Measurements from ENCODE around the gene CD69.

The CD69 gene

DNA sequence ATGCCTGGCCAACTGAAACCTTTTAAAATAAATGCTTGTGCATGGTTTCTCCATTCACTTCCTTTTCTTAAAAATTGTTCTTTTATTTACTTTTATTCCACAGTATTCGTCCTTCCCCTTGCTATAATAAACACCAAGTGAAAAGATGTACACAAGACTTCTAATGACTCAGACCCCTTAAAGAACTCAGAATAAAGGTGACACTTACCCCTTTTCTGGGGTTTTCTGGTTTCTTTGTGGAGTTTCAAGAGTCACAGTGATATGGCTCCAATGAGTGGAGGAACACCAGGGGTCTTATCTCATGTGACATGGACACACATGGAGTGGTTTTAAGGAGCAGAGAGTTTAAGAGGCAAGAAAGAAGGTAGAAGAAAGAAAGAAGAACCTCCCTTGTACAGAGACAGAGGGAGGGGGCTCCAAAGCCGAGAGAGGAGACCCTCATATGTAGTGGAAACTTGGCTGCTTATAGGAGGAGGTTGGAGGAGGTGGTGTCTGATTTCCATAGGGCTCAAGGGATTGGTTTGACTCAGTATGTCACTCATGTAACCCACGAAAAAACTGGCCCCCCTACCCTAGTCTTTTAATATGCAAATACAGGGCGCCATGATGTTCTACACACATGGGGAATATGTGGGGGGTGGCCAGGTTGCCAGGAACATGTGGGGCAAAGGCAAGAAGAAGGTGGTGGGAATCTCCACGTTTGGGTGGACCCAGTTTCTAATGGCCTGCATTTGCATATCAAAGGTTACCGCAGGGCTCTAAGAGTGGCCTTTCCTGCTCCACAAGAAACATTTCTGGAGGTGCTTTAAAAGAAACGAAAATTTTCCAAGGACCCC lies 22.1 kb upstream of the CD69 start:
- no peak for DNase-seq (ENCODE audit: low read depth in 2 of 3, low spot score in 1 of 3)

DNA sequence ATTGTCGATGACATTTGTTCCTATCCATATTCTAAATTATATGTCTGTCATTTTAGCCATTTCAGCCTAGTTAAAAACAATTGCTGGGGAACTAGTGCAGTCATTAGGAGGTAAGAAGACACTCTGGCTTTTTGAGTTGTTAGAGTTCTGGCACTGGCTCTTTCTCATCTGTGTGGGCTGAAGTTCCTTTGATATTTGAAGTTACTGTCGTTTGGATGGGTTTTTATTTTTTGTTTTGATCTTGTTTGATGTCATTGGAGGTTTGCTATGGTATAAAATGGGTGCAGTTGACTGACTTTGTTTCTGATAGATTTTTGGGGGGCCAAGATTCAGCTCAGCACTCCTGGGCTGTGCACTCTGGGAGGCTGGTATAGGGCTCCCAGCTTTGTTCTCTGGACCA lies 20.7 kb upstream of the CD69 start:
- DNase-seq (ENCODE audit: low read depth in 2 of 3, low spot score in 1 of 3): no peak

DNA sequence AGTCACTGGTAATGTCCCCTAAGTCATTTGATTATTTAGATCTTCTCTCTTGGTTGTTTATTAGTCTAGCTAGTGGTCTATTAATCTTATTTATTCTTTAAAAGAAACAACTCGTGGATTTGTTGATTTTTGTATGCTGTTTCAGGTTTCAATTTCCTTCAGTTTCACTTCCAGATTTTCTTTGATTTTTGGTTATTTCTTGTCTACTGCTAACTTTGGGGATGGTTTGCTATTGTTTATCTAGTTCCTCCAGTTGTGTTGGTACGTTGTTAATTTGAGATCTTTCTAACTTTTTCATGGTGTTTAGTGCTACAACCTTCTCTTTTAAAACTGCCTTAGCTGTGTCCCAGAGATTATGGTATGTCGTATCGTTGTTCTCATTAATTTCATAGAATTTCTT lies 18.5 kb upstream of the CD69 start:
- DNase-seq (ENCODE audit: low read depth in 2 of 3, low spot score in 1 of 3): no peak

DNA sequence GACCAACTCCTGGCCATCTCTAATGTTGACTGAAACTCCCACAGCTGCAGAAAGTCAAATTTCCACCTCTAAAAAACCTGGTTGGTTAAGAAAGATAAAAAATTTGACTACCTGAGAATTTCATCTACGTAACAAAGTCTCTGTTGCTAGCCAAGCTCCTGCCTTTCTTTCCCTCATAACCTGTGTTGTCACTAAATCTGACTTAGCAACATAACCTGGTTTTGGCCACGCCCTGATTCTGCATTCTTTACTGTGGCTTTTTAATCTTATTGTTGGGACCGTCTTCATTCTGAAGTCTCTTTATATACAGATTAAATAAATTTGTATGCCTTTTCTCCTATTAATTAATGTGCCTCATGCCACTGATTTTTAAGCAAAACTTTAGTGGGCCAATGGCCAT lies 16.1 kb upstream of the CD69 start:
- DNase-seq (ENCODE audit: low read depth in 2 of 3, low spot score in 1 of 3): no peak

DNA sequence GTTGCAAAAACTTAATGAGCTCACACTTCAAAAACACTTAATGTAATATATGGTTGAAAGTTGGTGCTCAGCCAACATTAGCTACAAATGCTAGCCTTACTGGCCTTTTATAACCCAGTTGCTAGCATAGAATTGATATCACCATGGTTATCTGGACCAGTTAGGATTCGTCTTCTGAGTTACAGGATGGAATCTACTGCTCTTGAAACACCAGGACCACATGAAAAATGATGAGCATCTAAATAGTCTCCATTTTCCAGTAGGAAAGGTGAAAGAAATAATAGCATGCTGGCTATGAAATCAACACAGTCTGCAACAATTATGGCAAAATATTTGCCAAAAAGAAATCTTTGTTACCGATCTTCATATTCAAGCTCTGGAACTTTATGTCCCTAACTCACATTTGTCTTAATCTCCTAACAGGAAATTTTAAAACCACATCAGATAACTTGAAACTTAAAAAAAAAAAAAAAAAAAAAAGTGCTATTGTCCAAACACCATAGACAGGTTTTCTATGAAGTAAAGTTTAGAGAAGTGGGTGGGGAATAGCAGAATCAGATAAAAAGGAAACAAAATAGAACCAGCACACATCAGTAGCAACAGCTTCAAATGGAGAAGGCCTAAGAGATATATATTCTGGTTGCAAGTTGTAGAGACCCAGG lies 12.6 kb upstream of the CD69 start:
- DNase-seq (ENCODE audit: low read depth in 2 of 3, low spot score in 1 of 3): no peak

DNA sequence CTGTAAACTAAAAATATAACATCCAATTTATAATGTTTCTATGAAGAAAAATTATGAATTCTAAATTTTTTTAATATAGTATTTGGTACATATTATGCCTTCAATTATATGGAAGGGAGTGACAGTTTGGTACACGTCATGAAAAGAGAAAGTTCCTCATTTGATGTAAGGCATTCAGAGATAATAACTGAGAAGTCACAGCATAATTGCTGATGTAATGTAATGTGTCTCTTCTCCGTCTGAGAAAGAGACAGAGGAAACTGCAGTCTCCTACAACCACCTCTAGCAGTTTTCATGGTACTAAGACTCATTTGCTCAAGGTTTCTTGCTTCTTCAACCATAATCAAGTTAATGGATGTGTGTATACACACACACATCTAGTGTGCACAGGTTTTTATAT lies 2.3 kb upstream of the CD69 start:
- no peak for DNase-seq (ENCODE audit: low read depth in 2 of 3, low spot score in 1 of 3)

DNA sequence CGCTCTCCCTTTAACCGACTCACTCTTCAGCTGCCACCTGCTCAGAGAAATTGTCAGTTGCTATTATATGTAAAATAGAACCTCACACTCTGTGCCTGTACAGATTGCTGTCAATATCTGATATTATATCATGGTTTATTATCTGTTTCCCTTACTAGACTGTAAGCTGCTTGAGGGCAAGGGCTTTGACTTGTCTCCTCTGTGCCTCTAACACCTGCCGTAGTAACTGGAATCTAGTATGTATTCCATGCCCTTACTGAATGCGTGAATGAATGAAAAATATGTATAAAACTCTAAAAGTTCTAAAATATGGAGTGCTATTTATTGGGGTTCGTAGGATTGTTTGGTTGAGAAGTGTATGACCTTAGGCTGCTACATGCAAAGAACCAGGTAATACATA lies 1.7 kb upstream of the CD69 start:
- no peak for DNase-seq (ENCODE audit: low read depth in 2 of 3, low spot score in 1 of 3)

DNA sequence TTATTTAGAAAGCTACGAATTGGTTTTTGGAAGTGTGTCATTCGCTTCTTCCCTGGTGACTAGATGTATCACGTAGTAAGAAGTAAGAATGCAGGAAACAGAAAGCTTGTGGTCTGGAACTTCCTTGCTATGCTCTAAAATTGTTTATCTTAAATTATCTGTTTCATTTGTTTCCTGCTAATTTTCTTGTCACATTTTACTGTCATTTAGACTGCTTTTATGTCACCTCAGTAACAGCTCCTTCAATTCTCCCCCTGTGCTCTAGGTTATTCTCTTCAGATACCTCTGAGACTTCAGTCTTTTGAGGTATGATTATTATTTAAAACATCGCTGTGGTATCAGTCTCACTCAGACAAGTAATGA lies 699 bp upstream of the CD69 start:
- DNase-seq (ENCODE audit: low read depth in 2 of 3, low spot score in 1 of 3): no peak

DNA sequence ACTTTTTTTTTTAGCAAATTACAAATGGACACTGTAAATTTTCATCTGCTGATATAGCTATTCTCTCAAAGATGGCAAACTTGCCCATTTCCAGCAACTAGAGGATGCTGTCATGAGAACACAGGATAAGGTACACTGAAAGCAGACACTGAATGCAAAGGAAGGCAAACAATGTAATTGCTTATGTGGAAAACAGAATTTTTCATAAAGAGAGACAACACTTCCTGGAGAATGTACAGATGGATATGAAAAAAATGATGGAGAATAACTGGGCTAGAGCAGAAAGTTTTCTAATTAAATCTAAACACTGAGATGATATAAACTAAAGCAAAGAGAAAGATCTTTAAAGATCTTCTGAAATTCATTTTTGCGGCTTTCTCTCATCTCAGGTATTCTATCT lies 581 bp downstream of the CD69 start:
- no peak for DNase-seq (ENCODE audit: low read depth in 2 of 3, low spot score in 1 of 3)

DNA sequence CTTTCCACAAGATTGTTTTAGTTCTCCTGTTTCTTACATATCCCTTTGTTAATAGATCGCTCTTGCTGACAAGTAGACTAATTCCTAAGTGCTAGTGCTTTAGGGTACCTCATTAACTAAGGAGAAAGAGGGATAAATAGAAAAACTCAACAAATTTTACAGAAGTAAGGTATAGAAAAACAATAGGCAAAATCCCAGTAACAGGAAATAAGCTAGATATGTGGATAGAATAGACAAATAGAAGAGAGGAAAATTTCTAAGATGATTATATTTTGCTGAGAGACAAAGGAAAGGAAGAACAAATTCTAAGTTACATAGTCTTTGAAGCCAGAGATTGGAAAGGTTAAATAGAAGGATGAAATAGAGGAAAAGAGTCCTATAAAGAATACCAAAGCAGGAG lies 1.0 kb downstream of the CD69 start:
- no peak for DNase-seq (ENCODE audit: low read depth in 2 of 3, low spot score in 1 of 3)

DNA sequence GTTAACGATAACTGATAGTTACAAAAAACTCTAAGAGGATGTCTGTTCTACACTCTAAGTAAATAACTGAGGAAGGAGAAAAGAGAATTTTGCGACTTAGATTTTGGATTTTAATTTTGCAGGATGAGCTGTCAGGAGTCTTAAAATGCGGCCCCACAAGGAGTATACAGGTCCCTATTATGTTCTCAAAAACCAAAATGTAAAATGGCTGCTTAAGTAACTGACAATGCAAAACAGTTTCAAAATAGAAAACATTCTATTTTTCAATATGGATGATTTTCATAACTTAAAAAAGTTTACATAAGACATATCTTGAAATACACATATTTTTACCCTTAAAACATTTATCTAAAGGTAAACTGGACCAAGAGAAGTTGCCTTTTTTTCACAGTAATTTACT lies 2.6 kb downstream of the CD69 start:
- DNase-seq (ENCODE audit: low read depth in 2 of 3, low spot score in 1 of 3): no peak

DNA sequence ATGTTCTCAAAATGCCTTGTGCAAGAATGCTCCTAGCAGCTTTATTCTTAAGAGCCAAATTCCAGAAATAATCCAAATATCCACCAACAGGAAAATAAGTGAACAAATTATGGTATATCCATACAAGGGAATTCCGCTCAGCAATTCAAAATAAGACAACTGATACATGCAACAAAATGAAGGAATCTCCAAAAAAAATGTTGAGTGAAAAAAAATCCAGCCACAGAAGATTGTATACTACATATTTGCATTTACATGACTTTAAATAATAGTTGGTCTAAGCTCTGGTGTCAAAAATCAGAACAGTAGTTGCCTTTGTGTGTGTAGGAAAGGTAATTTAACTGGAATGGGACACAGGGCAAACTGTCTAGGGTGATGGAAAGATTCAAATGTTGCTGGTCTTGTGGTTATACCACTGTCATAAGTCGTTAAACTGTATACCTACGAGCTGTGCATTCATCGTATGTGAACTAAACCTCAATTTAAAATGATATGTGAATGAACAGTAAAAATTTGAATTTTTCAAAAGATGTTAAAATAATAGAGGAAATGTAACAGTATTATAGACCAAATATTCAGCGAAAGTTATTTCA lies 3.2 kb downstream of the CD69 start:
- no peak for DNase-seq (ENCODE audit: low read depth in 2 of 3, low spot score in 1 of 3)

DNA sequence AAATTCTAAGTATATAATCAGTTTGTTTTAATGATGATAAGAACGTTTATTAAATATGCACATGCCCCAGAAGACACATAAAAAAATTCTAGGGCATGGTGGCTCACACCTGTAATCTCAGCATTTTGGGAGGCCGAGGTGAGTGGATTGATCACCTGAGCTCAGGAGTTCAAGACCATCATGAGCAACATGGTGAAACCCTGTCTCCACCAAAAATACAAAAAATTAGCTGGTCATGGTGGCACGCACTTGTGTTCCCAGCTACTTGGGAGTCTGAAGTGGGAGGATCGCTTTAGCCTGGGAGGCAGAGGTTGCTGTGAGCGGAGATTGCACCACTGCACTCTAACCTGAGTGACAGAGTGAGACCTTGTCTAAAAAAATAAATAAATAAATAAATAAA lies 4.0 kb downstream of the CD69 start:
- DNase-seq (ENCODE audit: low read depth in 2 of 3, low spot score in 1 of 3): no peak

DNA sequence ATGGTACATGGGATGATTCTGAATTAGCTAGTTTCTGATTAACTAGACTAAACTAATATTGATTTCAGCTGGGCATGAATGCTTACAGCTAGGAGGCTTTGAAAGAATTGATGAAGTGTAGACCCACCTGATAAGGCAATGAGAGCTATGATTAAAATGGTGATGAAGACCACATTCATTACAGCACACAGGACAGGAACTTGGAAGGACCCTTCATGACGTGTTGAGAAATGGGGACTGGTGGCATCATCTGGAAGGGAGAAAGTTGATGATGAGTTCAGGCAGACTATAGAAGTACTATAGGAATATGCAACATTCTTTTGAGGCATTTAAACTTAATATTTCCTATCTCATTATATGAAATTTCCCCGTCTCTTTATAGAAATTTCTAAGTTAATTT lies 4.5 kb downstream of the CD69 start:
- DNase-seq (ENCODE audit: low read depth in 2 of 3, low spot score in 1 of 3): no peak

DNA sequence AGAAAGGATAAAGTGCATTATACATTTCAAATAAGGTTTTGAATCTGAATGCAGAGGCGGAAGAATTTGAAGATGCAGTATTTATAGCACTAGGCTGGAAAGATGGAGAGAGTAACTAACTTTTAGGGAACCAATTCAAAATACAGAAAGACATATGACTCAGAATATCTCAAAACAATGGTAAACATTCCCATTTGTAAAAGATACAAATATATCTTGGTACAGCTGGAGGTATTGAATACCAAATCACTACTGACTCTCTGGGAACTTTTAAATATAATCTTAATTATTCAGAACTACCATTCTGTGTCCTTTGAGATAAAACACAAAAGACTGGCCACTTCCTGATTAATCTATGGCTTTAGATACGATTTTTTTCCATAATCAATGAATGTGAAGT lies 5.1 kb downstream of the CD69 start:
- no peak for DNase-seq (ENCODE audit: low read depth in 2 of 3, low spot score in 1 of 3)

DNA sequence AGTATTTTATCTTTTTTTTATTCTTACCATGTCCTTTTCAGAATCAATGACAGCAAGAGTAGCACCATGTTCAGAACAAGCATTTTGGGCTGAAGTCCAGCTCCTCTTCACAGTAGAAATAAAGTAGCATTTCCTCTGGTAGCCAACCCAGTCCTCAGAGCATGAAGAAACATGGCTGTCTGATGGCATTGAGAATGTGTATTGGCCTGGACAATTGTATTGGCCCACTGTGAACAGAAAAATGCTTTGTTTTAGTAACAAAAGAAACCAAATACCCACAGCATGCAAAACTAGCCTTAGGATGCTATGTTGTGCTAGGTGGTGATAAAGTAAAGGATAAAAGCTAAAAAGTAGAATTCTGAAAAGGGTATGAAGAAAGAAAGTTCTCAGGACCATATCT lies 5.7 kb downstream of the CD69 start:
- DNase-seq (ENCODE audit: low read depth in 2 of 3, low spot score in 1 of 3): no peak

DNA sequence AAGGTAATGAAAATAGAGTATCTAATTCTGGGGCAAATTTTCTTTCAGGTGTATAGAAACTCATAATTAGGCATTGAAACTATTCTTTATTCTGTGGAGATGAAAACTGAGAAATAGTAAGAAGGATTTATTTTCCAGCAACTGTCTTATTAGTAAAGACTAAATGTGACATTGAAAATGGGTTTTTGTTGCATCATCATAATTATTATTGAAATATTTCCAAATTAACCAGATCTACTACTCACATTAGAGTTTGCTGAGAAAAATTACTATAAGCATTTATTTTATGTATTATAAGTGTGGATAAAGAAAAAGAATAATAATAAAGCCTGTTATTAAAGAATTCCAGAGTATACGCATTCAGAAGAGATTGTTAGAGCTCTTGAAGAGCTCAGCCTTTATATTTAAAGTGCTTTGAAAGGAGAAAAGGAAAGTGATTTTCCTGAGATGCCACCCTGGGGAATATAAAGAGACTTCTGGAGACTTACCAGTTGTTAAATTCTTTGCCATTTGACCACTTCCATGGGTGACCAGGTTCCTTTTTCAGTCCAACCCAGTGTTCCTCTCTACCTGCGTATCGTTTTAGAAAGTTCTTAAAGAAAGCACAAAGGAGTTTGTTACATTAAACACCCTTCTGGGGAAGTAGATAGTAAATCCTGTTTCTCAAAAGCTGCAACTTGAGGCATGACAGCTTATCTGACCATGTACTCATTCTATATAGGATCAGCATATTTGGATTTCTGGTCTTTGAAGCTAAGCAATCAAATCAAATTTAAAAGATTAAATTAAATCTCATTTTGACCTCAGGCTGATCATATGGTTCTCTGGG lies 6.4 kb downstream of the CD69 start:
- DNase-seq (ENCODE audit: low read depth in 2 of 3, low spot score in 1 of 3): no peak

DNA sequence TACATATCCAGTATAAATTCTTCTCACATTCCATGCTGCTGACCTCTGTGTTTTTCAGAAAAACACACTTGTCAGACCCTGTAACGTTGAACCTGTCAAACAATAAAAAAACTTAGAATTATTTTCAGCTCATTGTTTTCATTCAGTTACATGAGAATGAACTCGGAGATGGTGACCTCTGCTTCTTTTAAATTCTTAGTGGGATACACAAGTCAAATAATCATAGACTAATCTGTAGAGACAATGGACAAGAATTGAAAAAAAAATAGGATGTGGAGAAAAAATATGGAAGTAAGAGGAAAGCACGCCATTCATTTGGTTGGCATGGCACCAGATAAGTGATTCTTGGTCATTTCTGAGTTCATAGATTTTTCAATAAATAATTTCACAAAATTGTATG lies 7.2 kb downstream of the CD69 start:
- DNase-seq (ENCODE audit: low read depth in 2 of 3, low spot score in 1 of 3): no peak

DNA sequence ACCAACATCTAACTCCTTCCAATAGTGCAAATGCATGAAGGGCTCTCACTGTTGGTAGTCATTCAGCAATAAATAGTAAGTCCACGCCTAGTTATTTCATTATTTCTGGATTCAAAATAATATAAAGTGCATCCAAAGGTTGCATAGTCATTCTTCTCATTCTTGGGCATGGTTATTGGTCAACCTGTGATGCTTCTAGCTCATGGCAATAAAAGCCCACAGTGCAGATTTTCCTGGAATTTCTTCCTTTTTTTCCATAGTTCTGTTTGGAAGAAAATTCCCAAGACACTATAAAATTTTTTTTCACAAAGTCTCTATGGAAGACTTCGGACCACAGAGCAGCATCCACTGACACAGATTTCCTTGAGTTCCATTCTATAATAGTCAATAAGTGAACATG lies 7.6 kb downstream of the CD69 start:
- DNase-seq (ENCODE audit: low read depth in 2 of 3, low spot score in 1 of 3): no peak

DNA sequence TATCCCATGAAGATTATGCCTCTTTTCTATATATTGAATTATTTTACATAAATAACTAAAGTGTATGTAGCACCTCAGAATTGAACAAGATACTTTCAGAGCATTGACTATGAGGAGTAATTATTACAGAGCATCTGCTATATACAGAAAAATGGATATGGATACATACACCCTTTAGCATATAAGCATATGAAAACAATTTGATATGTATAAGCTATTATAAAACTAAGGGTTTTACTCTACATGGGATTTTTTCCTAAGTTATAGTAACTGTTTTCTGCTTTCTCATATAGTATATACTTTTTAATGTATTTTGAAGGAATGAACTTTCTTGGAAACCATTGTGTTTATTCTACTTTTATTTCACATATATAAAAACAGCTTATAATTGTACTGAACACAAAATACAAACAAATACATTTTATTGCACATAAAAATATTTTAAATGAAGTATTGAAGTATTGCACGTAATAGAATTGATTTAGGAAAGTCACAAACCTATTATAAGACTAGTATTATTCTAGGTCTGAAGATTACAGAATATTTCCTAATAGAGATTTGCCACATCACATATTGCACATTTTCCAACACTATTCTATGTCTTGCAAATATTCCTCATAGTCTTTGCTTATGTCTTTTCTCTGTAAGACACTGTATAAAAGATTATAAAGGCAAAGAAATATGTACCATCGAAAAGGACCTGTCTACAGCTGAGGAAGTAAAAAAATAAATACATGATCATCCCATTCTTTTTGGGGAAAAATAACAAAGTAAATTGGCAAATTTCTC lies 8.4 kb downstream of the CD69 start:
- no peak for DNase-seq (ENCODE audit: low read depth in 2 of 3, low spot score in 1 of 3)

Measured in stimulated activated CD4-positive, alpha-beta T cell treated with anti-CD3 and anti-CD28 coated beads, Interleukin-12 subunit alpha, Interleukin-12 subunit beta, amount 100 ng/mL, for 48 hours (primary cell).